GM10847 (cell line): ENCODE data around the gene KLHL26.

ENCODE experiments used
- POLR2A ChIP-seq: IDR thresholded peaks from 2 replicates; pipeline ENCODE4 v1.6.1; 2011; ENCODE audit not compliant: insufficient read length; ENCODE audit errors: extremely low read depth

Gene KLHL26

DNA sequence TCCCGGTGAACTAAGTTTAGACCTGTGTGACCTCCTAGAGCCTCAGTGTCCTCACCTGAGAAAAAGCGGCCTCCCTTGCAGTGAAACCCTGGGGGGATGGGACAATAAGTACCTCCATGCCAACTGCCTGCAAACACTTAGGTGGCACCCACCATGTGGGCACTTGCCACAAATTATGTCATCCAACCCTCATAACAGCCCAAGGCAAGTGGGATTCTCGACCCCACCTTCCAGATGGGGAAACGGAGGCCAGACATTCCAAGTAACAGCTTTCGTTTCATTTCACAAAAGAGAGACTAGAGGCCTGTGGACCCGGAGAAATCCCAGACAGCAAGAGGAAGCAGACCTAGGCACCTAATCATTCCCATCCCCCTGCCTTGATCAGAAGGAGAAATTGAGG, 41.4 kb upstream of the KLHL26 start:
- no peak for TF ChIP-seq POLR2A

DNA sequence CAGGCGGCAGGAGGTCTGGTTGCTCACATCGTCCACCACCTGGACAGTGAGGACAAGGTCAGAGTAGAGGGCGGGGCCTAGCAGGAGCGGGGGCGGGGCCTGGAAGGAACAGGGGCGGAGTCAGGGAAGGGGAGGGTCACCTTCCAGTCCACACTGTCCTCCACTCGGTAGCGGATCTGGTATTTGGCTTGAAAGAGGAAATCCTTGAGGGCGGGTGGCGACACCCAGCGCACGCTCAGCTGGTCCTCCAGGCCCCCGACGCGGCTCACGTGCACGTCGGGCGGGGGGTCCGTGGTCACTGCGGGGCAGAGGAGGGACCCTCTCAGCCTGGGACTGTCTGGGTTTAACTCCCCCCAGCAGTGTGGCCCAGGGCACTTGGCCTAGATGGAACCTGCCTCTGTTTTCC, 40.1 kb upstream of the KLHL26 start:
- no peak for TF ChIP-seq POLR2A

DNA sequence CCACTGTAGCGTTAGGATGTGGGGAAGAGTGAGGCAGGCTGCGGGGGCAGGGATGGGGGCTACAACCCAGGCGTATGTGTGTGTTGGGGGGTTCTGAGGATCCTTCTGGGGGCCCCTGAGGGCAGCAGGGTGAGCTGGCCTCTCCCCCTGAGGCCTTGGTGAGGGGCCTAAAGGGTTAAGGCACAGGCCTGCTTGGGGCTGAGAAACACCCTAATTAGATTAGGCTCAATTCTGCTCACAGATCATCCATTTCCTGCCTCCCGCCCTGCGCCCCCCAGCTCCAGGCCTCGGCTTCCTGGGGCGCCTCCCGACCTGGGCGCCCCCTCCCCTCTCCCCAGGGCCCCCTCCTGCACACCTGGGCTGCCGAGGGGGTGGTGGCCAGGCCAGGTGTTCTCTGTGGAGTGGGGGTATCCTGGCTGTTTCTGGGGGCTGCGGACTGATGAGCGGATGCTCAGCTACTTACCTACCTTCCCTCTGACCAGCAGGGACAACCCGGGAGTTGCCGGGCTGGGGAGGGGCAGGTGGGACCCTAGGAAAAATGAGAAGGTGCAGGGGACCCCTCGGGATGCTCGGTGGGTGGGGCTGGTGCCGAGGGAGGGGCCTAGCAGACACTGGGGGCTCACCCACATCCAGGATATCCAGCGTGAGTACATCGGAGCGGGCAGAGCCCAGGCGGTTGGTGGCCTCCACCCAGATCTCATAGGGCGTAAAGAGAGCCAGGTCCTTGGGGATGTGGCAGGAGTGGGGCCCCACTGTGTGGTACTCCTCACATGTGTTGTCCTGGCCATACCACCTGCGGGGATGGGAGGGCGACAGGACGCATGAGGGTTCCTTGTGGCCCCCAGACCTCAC, 38.8 kb upstream of the KLHL26 start:
- no peak for TF ChIP-seq POLR2A

DNA sequence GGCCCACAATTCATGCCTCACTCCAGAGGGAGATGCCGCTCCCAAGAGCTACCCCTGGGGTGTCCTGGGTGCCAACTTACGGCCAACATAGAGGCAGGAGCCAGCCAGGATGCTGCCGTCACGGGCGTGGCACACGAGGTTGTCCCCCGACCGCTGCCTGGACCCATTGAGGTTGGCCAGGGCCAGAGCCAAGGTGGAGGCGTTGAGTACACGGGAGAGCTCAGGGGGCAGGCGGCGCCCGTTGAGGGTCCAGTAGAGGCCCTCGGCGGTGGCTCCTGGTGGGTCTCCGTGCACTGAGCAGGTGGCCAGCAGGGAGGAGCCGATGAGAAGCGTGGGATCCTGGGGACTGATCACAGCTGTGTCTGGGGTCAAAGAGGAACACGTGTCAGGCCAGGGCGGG, 37.3 kb upstream of the KLHL26 start:
- TF ChIP-seq POLR2A = no peak

DNA sequence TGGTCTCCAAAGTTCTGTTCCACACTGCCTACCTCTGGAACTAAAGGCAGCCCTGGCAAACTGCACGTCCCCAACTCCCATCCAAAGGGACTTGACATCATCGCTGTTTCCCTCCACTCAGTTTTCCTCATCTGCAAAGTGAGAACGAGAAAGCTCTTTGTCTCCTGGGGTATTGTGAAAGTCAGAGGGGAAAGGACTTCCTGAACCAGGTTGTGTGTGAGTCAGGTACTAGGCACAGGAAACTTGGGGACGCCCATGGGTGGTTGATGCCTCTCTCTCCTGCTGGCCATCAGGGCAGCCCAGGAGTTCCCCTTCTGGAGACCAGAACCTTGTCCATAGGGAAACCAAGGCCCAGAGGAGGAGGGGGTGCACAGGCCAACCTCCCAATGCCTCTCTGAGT, 35.0 kb upstream of the KLHL26 start:
- no peak for TF ChIP-seq POLR2A

DNA sequence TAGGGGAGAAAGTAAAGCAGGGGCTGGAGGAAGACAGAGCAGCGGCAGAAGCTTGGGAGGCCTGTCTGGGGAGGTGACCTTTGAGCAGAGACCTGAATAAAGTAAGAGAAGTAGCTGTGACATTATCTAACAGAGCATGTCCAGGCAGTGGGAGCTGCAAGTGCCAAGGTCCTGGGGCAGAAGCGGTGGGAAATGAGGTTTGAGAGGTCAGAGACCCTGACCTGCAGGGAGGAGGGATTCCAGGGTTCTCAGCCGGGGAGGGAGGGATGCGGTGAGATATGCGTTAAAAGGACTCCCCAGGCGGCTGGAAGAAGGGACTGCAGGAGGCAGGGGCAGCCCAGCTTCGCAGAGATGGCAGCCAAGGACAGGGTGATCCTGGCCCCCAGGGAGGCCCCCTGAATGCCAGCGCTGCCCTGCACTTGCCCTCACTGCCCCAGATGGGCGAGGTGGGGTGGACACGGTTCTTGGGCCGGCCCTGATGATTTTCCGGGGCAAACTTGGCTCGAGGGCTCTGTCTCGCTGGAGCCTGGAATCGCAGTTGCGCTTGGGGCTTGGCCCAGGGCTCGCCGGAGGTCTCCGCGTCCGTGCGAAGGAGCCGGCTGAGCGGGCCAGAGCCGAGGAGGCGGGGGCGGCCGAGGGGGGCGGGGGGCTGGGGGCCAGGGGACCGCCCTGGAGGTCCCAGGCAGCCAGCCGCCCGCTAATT, 33.4 kb upstream of the KLHL26 start:
- TF ChIP-seq POLR2A = no peak

DNA sequence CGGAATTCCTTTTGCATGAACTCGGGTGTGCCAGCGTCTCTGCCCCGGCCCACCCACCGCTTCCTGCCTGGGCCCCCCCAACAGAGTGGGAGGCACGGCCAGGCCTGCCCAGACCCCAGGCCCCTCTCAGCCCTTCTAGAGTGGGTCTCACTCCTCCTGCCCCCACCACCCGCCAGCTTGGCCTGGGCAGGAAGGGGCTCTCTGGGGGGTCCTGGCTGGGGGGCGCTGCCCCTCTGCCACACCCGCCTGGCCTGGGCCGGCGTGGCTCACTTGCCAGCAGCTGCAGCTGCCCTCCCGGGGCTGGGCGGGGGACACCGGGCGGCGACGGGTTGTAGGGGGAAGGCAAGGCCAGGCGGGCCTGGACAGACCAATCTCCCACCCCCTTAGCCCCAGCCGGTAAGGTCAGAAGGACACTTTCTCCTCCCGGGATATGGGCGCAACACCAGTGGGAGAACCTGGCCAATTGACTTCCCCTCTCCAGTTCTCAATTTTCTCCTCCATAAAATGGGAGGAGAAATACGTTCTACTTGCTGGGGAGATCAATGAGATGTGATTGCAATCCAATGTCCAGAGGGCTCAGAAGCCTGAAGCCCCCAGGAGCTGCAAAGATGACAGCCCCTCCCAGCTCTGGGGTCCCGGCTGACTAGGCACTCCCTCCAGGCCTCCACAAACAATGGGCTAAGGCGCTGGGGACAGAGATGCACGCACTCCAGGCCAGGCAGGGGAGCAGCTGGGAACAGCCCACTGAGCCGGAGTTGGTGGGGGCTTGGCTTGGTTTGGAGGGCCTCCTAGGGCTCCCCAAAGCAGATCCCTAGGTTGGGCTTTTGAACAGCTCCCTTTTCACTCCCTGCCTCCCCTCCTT, 32.6 kb upstream of the KLHL26 start:
- TF ChIP-seq POLR2A = no peak

DNA sequence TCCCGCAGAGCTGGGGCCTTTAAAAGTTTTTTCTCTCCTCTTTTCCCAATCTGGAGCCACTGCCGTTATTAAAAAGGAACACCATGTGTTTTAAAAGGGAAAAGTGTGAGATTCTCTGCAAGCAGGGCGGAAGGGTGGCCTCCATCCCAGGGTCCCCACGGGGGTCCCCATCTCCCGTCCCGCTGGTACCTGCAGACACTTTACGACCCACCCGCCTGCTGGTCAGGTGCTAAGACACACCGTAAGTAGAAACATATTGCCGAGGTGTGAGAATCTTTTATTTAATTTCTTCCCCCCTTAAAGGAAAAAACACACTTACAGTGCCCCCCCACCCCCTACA, 32.0 kb upstream of the KLHL26 start:
- TF ChIP-seq POLR2A = no peak

DNA sequence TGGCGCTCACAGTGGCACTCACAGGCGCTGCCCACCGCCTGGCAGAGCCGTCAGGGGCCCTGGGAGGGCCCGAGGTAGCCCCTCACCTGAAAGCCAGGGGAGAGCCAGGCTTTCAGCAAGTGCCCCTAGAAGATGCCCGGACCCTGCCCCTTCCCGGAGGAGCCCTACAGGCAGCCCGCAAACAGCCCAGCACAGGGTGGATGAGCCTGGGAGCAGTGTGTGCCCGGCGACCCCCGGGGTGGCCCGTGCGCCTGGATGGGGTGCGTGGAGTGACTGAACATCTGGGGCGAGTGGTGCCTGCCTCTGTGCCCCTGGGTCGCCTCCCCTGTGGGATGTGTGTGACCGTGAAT, 31.7 kb upstream of the KLHL26 start:
- no peak for TF ChIP-seq POLR2A

DNA sequence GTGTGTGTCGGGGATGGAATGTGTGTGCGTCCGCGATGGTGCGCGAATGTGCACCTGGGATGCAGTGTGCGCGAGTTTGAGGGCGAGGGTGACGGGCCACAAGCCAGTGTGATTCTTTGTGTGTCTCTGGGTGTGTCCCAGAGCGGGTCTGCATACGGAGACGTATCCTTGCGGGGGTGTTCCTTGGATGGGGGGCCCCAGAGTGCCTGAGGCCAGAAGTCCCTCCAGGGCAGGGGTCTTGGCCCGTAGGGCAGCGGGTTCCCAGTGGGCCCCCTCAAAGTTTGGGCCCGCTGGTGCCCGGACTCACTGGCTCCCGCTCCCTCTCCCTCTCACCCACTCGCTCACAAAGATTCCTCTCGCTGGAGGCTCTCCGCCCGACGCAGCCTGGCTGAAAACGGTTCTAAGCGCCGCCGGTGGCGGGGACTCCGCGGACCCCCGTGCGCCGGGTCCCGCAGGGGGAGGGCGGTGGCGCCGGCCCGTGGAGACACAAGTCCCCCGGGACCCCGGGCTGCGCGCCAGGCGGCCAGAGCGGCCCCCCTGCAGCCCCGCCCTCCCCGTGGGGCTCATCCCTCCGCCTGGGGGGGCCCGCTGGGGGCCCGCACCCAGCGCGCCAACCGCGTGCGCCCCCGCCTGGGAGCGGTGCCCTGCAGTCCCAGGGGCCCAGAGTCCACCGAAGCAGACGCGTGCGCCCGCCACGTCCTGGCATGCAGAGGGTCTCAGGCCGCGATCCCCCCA, 31.1 kb upstream of the KLHL26 start:
- no peak for TF ChIP-seq POLR2A

DNA sequence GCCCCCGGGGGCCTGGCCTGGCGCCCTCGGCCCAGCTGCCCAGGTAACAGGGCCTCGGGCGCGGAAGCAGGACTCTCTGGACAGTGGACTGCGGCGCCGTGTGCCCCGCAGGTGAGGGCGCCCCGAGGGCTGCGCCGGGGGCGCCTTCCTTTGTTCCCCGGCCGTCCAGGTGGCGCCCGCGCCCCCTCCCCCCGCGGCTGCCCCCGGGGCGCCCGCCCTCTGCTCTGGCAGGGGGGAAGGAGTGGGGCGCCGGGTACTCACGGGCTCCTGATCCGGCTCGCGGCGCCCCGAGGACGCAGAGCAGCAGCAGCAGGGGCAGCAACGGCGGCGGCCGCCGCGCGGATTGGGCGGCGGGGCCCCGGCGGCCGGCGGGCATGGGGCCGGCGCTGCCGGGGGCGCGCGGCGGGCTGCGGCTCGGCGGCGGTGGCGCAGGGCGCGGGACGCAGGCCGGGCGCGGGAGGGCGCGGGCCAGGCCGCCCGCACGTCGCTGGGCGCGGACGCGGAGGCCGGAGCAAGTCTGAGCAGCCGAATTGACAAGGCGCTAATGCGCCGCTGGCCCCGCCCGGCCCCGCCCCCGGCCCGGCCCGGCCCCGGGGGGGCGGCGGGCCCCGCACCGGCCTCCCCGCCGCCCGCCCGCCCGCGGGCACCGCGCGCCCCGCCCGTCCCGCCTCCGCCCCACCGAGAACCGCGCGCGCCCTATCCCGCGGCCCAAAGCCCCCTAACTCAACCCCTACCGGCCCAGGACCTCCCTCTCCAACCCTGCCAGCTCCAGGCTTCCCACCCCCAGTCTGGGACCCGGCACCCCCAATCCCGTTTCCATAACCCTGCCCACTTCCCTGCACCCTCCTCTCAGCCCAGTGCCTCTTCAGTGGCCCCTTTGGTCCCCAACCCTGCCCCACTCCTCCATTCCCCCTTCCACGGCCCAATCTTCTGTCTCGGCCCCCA, 30.3 kb upstream of the KLHL26 start, which contains the start of gene CRLF1:
TSS of gene CRLF1 (minus strand) at position 519 of the 945 bp plus-strand sequence. CDS start at position 376, 143 bp downstream.
- no peak for TF ChIP-seq POLR2A

DNA sequence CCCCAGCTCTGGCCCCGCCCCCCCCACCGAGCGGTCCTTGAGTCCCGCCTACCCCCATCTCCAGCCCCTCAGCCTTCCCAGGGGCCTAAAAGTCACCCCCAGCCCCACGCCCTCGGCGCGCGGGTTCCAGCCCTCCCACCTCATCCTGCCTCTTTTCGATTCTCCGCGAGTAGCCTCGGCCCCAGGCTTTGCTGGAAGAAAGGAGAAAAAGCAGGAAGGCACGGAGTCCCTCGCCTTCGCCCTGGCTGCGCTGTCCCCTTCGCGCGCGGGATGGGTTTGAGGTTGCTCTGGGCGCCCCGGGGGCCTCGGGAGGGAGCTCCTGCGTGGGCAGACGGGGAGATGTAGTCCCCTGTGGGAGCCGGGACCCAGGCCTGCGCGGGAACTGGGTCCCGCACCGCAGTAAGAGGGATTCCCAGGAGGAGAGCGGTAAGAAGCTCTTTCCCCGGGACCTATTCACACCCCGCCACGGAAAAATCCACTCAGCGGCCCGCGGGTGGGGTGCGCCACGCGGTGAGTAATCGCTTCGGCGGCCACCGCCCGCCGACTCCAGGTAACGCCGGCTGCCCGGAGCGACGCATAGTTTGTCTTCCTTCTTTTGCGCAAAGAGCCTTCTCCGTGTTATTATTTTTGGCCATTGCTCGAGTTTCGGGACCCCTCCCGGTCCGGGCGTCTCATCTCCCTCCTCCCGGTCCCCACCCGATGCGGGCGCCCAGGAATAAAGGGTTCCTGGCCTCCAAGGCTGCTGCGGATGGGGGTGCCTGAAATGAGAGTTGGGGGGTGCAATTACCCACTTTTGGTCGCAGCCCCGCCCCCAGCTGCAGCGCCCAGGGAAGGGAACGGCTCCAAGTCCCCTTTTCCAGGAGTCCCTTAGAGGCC, 29.4 kb upstream of the KLHL26 start:
- no peak for TF ChIP-seq POLR2A
